Suprapubic skin (tissue), 4 donors: ENCODE results near the gene KANSL2.

Experiments
- POLR2A ChIP-seq, 2 donors: fragments of 450-650 bp; IDR thresholded peaks; one replicate each; pipeline ENCODE4 v1.6.1; 2017; ENCODE audit warnings: antibody characterized with exemption in 2 of 2, mild to moderate bottlenecking in 2 of 2, moderate library complexity in 2 of 2
- POLR2AphosphoS5 ChIP-seq, 3 donors: sonication (generic); formaldehyde crosslinking; IDR thresholded peaks; one replicate each; pipeline ENCODE4 v1.6.1; 2017; ENCODE audit warnings: antibody characterized with exemption in 3 of 3
- TF ChIP-seq, protein P1 (sequence below), 2 donors: fragments of 200-600 bp in 1 of 2; fragments of 450-650 bp in 1 of 2; sonication (generic) in 1 of 2; IDR thresholded peaks; one replicate each; pipeline ENCODE4 v1.5.1; 2016 to 2019; ENCODE audit warnings: antibody characterized with exemption in 2 of 2, mild to moderate bottlenecking in 1 of 2, moderate library complexity in 1 of 2

DNA sequence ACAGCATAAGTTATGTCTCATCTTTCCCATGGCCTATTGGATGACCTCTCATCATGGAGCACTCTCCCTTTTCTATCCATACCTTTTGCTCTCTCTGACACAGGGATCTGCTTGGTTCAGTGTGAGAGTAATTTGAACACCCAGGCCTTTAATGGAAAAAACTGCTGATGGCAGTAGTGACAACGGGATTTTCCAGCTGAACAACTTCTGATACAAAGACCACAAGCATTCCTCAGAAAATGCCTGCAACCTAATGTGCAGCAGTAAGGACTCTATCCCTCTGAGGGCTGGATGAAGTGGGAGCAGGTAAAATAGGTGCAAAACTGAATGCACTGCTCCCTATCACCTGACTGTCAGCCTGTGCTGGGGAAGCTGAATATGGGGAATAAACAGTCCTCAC, 51.0 kb downstream of the KANSL2 start:
- no peak for TF ChIP-seq POLR2A (IDR thresholded peaks at IDR 0.05)
- TF ChIP-seq, protein P1, sequence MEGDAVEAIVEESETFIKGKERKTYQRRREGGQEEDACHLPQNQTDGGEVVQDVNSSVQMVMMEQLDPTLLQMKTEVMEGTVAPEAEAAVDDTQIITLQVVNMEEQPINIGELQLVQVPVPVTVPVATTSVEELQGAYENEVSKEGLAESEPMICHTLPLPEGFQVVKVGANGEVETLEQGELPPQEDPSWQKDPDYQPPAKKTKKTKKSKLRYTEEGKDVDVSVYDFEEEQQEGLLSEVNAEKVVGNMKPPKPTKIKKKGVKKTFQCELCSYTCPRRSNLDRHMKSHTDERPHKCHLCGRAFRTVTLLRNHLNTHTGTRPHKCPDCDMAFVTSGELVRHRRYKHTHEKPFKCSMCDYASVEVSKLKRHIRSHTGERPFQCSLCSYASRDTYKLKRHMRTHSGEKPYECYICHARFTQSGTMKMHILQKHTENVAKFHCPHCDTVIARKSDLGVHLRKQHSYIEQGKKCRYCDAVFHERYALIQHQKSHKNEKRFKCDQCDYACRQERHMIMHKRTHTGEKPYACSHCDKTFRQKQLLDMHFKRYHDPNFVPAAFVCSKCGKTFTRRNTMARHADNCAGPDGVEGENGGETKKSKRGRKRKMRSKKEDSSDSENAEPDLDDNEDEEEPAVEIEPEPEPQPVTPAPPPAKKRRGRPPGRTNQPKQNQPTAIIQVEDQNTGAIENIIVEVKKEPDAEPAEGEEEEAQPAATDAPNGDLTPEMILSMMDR (IDR thresholded peaks at IDR 0.05), result no peak
- no peak for TF ChIP-seq POLR2AphosphoS5 (IDR thresholded peaks at IDR 0.05)
